Suprapubic skin (tissue), 4 donors: ENCODE data around the gene MRC2. TPM values are rescaled to one million over a fixed set of nuclear protein-coding genes. Genes with fewer than 3 reads are reported as not detected.

Source experiments
- DNase-seq, 2 donors: peaks; one replicate each; pipeline ENCODE4 v3.0.0-alpha.2; 2019; ENCODE audit warnings: low spot score in 2 of 2
- H3K27ac ChIP-seq: fragments of 200-600 bp; sonication (generic); one replicate; pipeline ENCODE4 v1.5.1; 2019
- H3K27me3 ChIP-seq: fragments of 200-600 bp; sonication (generic); one replicate; pipeline ENCODE4 v1.5.1; 2019
- H3K36me3 ChIP-seq: fragments of 200-600 bp; sonication (generic); one replicate; pipeline ENCODE4 v1.5.1; 2019
- H3K4me1 ChIP-seq: fragments of 200-600 bp; sonication (generic); one replicate; pipeline ENCODE4 v1.5.1; 2019
- H3K4me3 ChIP-seq: fragments of 200-600 bp; sonication (generic); one replicate; pipeline ENCODE4 v1.5.1; 2019; ENCODE audit warnings: mild to moderate bottlenecking
- H3K9me3 ChIP-seq: fragments of 200-600 bp; sonication (generic); one replicate; pipeline ENCODE4 v1.5.1; 2019
- CTCF ChIP-seq, 2 donors: fragments of 200-600 bp in 1 of 2; fragments of 450-650 bp in 1 of 2; sonication (generic) in 1 of 2; IDR thresholded peaks; one replicate each; pipeline ENCODE4 v1.5.1; 2016 to 2019; ENCODE audit warnings: antibody characterized with exemption in 2 of 2, mild to moderate bottlenecking in 1 of 2, moderate library complexity in 1 of 2
- EP300 ChIP-seq: sonication (generic); formaldehyde crosslinking; IDR thresholded peaks from one replicate; pipeline ENCODE4 v1.6.1; 2017; ENCODE audit warnings: antibody characterized with exemption
- POLR2A ChIP-seq, 2 donors: fragments of 450-650 bp; IDR thresholded peaks; one replicate each; pipeline ENCODE4 v1.6.1; 2017; ENCODE audit warnings: antibody characterized with exemption in 2 of 2, mild to moderate bottlenecking in 2 of 2, moderate library complexity in 2 of 2
- POLR2AphosphoS5 ChIP-seq, 3 donors: sonication (generic); formaldehyde crosslinking; IDR thresholded peaks; one replicate each; pipeline ENCODE4 v1.6.1; 2017; ENCODE audit warnings: antibody characterized with exemption in 3 of 3
- WGBS: methylation state at CpG from one replicate; pipeline ENCODE4 v1.1.5; 2018; 5-methylcytosine and 5-hydroxymethylcytosine counted together
- total RNA-seq, 4 donors: library from RNA; depleted of rRNA; stranded (reverse); fragments of >200 nt; gene quantifications; one replicate each; pipeline ENCODE4 v1.1.0, GENCODE V29; 2016

Gene MRC2
- total RNA-seq, 4 donors from 2014 or later, result 31.4 to 55.2 (median 37.1) TPM

DNA sequence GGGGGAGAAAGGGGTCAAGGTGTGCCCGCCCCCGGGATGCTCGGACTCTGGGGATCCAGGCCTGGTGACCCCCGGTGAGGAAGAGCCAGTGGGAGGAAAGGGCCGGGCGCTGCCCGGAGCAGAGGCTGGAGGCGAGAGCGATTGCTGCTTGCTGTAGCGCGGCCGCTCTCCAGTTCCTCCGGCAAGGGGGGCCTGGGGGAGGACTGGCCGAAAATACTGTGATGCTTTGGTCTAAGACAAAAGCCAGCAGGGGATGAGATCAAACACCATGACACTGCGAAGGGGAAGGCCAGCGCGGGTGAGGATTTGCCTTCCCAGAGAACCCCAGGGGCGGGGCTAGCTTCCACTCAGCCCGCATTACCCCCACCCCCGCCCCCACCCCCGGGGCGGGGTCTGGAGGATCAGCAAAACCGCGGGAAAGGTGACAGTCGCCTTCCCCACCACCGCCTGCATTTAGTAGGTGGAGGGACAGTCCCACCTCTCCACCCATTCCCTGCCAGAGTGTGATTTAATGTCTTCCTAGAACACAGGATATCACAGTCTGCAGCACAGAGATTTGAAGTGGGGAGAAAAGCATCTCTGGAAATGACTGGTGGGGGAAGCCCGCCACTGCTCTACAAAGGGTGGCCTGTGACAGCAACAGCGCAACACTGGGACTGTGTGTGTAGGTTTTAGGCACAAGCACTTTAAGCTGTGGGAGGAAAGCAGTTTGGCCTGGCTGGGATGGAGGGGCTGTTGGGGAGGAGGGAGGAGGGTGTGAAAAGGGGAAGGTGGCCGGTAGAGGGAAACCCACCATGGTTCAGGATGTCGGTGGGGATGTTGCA lies 25.7 kb downstream of the MRC2 start:
- Histone ChIP-seq H3K4me1 (peaks cover 46% of the 10 kb centered on the region), H3K36me3 (peaks cover 3% of the 10 kb centered on the region), H3K4me3 (peak overlapping the region; percentile 57), H3K27ac (peak overlapping the region; percentile 77), H3K27me3 (no peaks in the 10 kb centered on the region), H3K9me3 (no peaks in the 10 kb centered on the region)
- TF ChIP-seq CTCF (IDR thresholded peaks at IDR 0.05) (no peak), POLR2A (IDR thresholded peaks at IDR 0.05) (no peak), EP300 (no peak), POLR2AphosphoS5 (IDR thresholded peaks at IDR 0.05) (no peak)
- DNase-seq, result peak; percentile 83 to 89
- 6% methylated on average over 14 of the region's 30 CpGs for WGBS

DNA sequence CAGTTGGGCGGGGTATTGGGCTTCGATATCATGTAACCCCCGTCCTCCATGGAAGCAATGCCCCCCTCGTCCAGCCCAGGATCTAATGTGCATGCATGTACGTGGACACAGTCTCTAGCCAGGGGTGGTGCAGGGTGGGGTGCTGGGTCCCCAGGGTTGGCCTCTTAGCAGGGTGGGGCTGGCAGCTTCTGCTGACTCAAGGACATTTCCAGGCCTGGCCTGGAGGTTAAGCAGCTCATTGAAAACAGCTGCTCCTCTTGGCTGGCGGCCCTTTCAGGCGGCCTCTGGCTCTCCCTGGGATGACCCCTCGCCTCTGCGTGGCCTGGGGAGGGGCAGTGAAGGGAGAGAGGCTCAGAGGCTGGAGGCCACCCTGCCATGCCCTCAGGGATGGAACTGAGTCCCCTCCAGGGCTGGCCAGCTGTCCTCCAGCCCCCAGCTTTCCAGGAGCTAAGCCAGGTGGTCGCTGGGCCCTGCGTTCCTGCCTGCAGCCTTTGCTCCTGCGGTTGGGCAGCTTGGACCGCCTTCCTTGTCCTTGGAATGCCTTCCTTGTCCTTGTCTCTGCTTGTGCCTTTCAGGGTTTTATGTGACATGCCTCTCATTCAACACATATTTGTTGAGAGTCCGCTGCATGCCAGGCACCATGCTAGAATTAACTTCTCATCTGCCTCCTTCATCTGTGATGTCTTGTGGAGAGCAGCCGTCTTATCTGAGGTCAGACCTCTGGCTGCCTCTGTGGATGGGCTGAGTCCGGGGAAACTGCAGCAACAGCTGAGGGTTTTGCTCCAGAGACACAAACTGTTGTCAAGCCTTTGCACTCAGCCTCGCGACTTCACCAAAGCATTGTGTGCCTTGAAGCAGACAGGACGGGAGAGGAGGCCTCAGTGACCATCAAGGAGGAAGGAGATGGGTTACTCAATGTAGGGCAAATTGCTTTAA lies 26.6 kb downstream of the MRC2 start:
- H3K27ac ChIP-seq, result no peak overlapping the region
- DNase-seq, result peak in 1 of 2 donors; percentile 81
- peaks cover 38% of the 10 kb centered on the region for H3K4me1 ChIP-seq

GRCh38 chr17:62655656-62656055 lies 28.2 kb downstream of the MRC2 start:
- H3K27ac ChIP-seq, result no peak overlapping the region
- TF ChIP-seq POLR2A (IDR thresholded peaks at IDR 0.05), result no peak
- no peak for TF ChIP-seq POLR2AphosphoS5 (IDR thresholded peaks at IDR 0.05)
- TF ChIP-seq CTCF (IDR thresholded peaks at IDR 0.05), result no peak
- no peak for TF ChIP-seq EP300
- WGBS, result 82% methylated on average over 6 of the region's 6 CpGs
- H3K4me3 ChIP-seq, result no peak overlapping the region
- peaks cover 5% of the 10 kb centered on the region for H3K36me3 ChIP-seq
- DNase-seq, result no peak
- H3K9me3 ChIP-seq, result no peaks in the 10 kb centered on the region
- H3K4me1 ChIP-seq, result peaks cover 36% of the 10 kb centered on the region
- H3K27me3 ChIP-seq, result no peaks in the 10 kb centered on the region

More for the DNA sequence above, 26.6 kb downstream of the MRC2 start:
- Histone ChIP-seq H3K4me3 (no peak overlapping the region), H3K36me3 (peaks cover 5% of the 10 kb centered on the region), H3K27me3 (no peaks in the 10 kb centered on the region), H3K9me3 (no peaks in the 10 kb centered on the region)
- TF ChIP-seq CTCF (IDR thresholded peaks at IDR 0.05) (no peak), POLR2A (IDR thresholded peaks at IDR 0.05) (no peak), POLR2AphosphoS5 (IDR thresholded peaks at IDR 0.05) (no peak), EP300 (no peak)
- WGBS, result 52% methylated on average over 15 of the region's 19 CpGs

- DNase-seq, result no peak
- peaks cover 5% of the 10 kb centered on the region for H3K36me3 ChIP-seq
- peaks cover 36% of the 10 kb centered on the region for H3K4me1 ChIP-seq
- TF ChIP-seq POLR2AphosphoS5 (IDR thresholded peaks at IDR 0.05) (no peak), POLR2A (IDR thresholded peaks at IDR 0.05) (no peak), CTCF (IDR thresholded peaks at IDR 0.05) (no peak), EP300 (no peak)
- no peaks in the 10 kb centered on the region for H3K27me3 ChIP-seq
- no peak overlapping the region for H3K27ac ChIP-seq
- no peaks in the 10 kb centered on the region for H3K9me3 ChIP-seq
- no peak overlapping the region for H3K4me3 ChIP-seq
- 63% methylated on average over 1 of the region's 1 CpG for WGBS
These were observed 29.0 kb downstream of the MRC2 start for GRCh38 chr17:62656446-62656845.
